DOHH2 (cell line): ENCODE results near the gene TANC1.

Source experiments
- H3F3A ChIP-seq: fragments of 200-600 bp; sonication (generic), shearing (Covaris generic); 2 replicates; pipeline ENCODE4 v1.6.0; 2016; ENCODE audit warnings: antibody characterized with exemption, mild to moderate bottlenecking; ENCODE audit not compliant: control insufficient read depth, insufficient read depth
- H3K27ac ChIP-seq: fragments of 200-600 bp; sonication (generic); 2 replicates; pipeline ENCODE4 v1.5.1; 2014; ENCODE audit warnings: low read depth, mild to moderate bottlenecking, low read length, moderate library complexity
- H3K27me3 ChIP-seq: fragments of 200-600 bp; sonication (generic); 2 replicates; pipeline ENCODE4 v1.6.1; 2014; ENCODE audit warnings: mild to moderate bottlenecking, low read length, mixed read lengths; ENCODE audit not compliant: control insufficient read depth
- H3K36me3 ChIP-seq: fragments of 200-600 bp; sonication (generic); 2 replicates; pipeline ENCODE4 v1.6.1; 2014; ENCODE audit warnings: mild to moderate bottlenecking, low read length, moderate library complexity, mixed read lengths; ENCODE audit not compliant: control insufficient read depth
- H3K4me1 ChIP-seq: fragments of 200-600 bp; sonication (generic); 2 replicates; pipeline ENCODE4 v1.6.1; 2014; ENCODE audit warnings: mild to moderate bottlenecking, low read length, mixed read lengths; ENCODE audit not compliant: control insufficient read depth
- H3K4me2 ChIP-seq: fragments of 200-600 bp; sonication (generic); 2 replicates; pipeline ENCODE4 v1.6.0; 2014; ENCODE audit warnings: mild to moderate bottlenecking, low read length, moderate library complexity
- H3K4me3 ChIP-seq: fragments of 200-600 bp; sonication (generic); 2 replicates; pipeline ENCODE4 v1.5.1; 2014; ENCODE audit warnings: mild to moderate bottlenecking, low read length, mixed read lengths
- H3K79me2 ChIP-seq: fragments of 200-600 bp; sonication (generic); 2 replicates; pipeline ENCODE4 v1.6.1; 2014; ENCODE audit warnings: mild to moderate bottlenecking, low read length, mixed read lengths; ENCODE audit not compliant: control insufficient read depth
- H3K9me2 ChIP-seq: fragments of 200-600 bp; sonication (generic); replicated peaks from 2 replicates; pipeline ENCODE4 v1.6.1; 2014; ENCODE audit warnings: mild to moderate bottlenecking, low read length, mixed read lengths; ENCODE audit not compliant: control insufficient read depth
- H3K9me3 ChIP-seq: fragments of 200-600 bp; sonication (generic); 2 replicates; pipeline ENCODE4 v1.6.1; 2014; ENCODE audit warnings: antibody characterized with exemption, low read length, mixed read lengths; ENCODE audit not compliant: control insufficient read depth, insufficient read depth
- H4K20me1 ChIP-seq: fragments of 200-600 bp; sonication (generic); 2 replicates; pipeline ENCODE4 v1.6.0; 2014; ENCODE audit warnings: low read depth, mild to moderate bottlenecking, antibody characterized with exemption, low read length, moderate library complexity; ENCODE audit not compliant: control insufficient read depth, insufficient read depth
- CTCF ChIP-seq: fragments of 200-600 bp; sonication (generic); IDR thresholded peaks from one replicate; pipeline ENCODE4 v1.5.1; 2014; ENCODE audit warnings: antibody characterized with exemption, mild to moderate bottlenecking, low read depth, low read length; ENCODE audit not compliant: poor library complexity, severe bottlenecking
- EZH2phosphoT487 ChIP-seq: fragments of 200-600 bp; sonication (generic); IDR thresholded peaks from 2 replicates; pipeline ENCODE4 v1.6.1; 2017; ENCODE audit warnings: borderline replicate concordance, mild to moderate bottlenecking, antibody characterized with exemption, low read length, moderate library complexity, mixed read lengths

The TANC1 gene

GRCh38 chr2:158953926-158954763 lies 14.3 kb upstream of the TANC1 start:
- Histone ChIP-seq H3K4me1 (no peaks in the 10 kb centered on the region), H3K36me3 (no peaks in the 10 kb centered on the region), H3K27me3 (no peaks in the 10 kb centered on the region), H3K9me3 (no peaks in the 10 kb centered on the region), H3K4me2 (no peak overlapping the region), H3K4me3 (no peak overlapping the region), H3K27ac (no peak overlapping the region), H3K9me2 (no peaks in the 10 kb centered on the region), H3F3A (no peaks in the 10 kb centered on the region), H4K20me1 (no peaks in the 10 kb centered on the region), H3K79me2 (no peaks in the 10 kb centered on the region)
- TF ChIP-seq EZH2phosphoT487 (no peak), CTCF (no peak)

GRCh38 chr2:158955842-158956365 lies 12.5 kb upstream of the TANC1 start:
- Histone ChIP-seq H3K9me2 (no peaks in the 10 kb centered on the region), H3K36me3 (no peaks in the 10 kb centered on the region), H3K27me3 (no peaks in the 10 kb centered on the region), H3K4me1 (no peaks in the 10 kb centered on the region), H3K4me2 (no peak overlapping the region), H3K9me3 (no peaks in the 10 kb centered on the region), H3F3A (no peaks in the 10 kb centered on the region), H4K20me1 (no peaks in the 10 kb centered on the region), H3K4me3 (no peak overlapping the region), H3K27ac (no peak overlapping the region), H3K79me2 (no peaks in the 10 kb centered on the region)
- TF ChIP-seq EZH2phosphoT487 (no peak), CTCF (no peak)

- Histone ChIP-seq H4K20me1 (no peaks in the 10 kb centered on the region), H3K27me3 (no peaks in the 10 kb centered on the region), H3F3A (no peaks in the 10 kb centered on the region), H3K4me1 (no peaks in the 10 kb centered on the region), H3K9me3 (no peaks in the 10 kb centered on the region), H3K4me3 (no peak overlapping the region), H3K36me3 (no peaks in the 10 kb centered on the region), H3K79me2 (no peaks in the 10 kb centered on the region), H3K9me2 (no peaks in the 10 kb centered on the region), H3K4me2 (no peak overlapping the region), H3K27ac (no peak overlapping the region)
- TF ChIP-seq CTCF, result no peak
- TF ChIP-seq EZH2phosphoT487, result no peak
These were observed 10.1 kb upstream of the TANC1 start for GRCh38 chr2:158958365-158958764.
